PC-9 (cell line): Measurements from ENCODE around the gene TMEM270. TPM values are rescaled to one million over a fixed set of nuclear protein-coding genes. Genes with fewer than 3 reads are reported as not detected.

Experiments used
- BruUV-seq: library from RNA; stranded (reverse); fragments of 400-500 nt; replicated peaks from 2 replicates; lab custom pipeline; 2021; lab: Mats Ljungman, UMichigan
- CTCF ChIA-PET: fragments of 300-600 bp; sonication (Branson Sonifier 250); formaldehyde crosslinking; loops from one replicate; lab custom pipeline; 2022; ENCODE audit warnings: antibody characterized with exemption; lab: Charles Lee
- POLR2A ChIA-PET: fragments of 300-600 bp; sonication (Branson Sonifier 250); formaldehyde crosslinking; loops from one replicate; lab custom pipeline; 2022; ENCODE audit warnings: antibody characterized with exemption; ENCODE audit not compliant: unreplicated experiment; lab: Charles Lee
- DNase-seq, 2 experiments: peaks; one replicate each; pipeline versions ENCODE4 v3.0.0 to v3.0.0-alpha.2; 2015 to 2022; ENCODE audit warnings: mixed read lengths in 1 of 2
- H2AFZ ChIP-seq: fragments of 200-600 bp; sonication (generic); 2 replicates; pipeline ENCODE4 v1.8.1; 2017; ENCODE audit warnings: antibody characterized with exemption
- H3F3A ChIP-seq: fragments of 200-600 bp; sonication (generic); 2 replicates; pipeline ENCODE4 v1.8.1; 2017; ENCODE audit warnings: antibody characterized with exemption, mild to moderate bottlenecking, low read depth; ENCODE audit not compliant: insufficient read depth
- H3K27ac ChIP-seq: fragments of 200-600 bp; sonication (generic); 2 replicates; pipeline ENCODE4 v1.6.1; 2016; ENCODE audit warnings: mixed run types
- H3K27me3 ChIP-seq: fragments of 200-600 bp; sonication (generic); 2 replicates; pipeline ENCODE4 v1.6.1; 2016; ENCODE audit warnings: low read depth, mixed run types; ENCODE audit not compliant: insufficient read depth
- H3K36me3 ChIP-seq: fragments of 200-600 bp; sonication (generic); 2 replicates; pipeline ENCODE4 v1.6.1; 2016; ENCODE audit warnings: low read depth, mixed run types
- H3K4me1 ChIP-seq: fragments of 200-600 bp; sonication (generic); replicated peaks from 2 replicates; pipeline ENCODE4 v1.6.1; 2016; ENCODE audit warnings: mixed run types; ENCODE audit not compliant: insufficient read depth
- H3K4me2 ChIP-seq: fragments of 200-600 bp; sonication (generic); 2 replicates; pipeline ENCODE4 v1.6.1; 2017; ENCODE audit warnings: mixed run types
- H3K4me3 ChIP-seq: fragments of 200-600 bp; sonication (generic); 2 replicates; pipeline ENCODE4 v1.6.1; 2016; ENCODE audit warnings: mixed run types
- H3K79me2 ChIP-seq: fragments of 200-600 bp; sonication (generic); 2 replicates; pipeline ENCODE4 v1.6.1; 2017; ENCODE audit warnings: low read depth, mixed run types
- H3K9me2 ChIP-seq: fragments of 200-600 bp; sonication (generic); 2 replicates; pipeline ENCODE4 v1.8.1; 2017; ENCODE audit warnings: mild to moderate bottlenecking; ENCODE audit not compliant: insufficient read depth
- H3K9me3 ChIP-seq: fragments of 200-600 bp; sonication (generic); 2 replicates; pipeline ENCODE4 v1.8.1; 2016; ENCODE audit warnings: low read depth; ENCODE audit not compliant: insufficient read depth
- H4K20me1 ChIP-seq: fragments of 200-600 bp; sonication (generic); 2 replicates; pipeline ENCODE4 v1.8.1; 2017; ENCODE audit not compliant: insufficient read depth
- CTCF ChIP-seq: fragments of 200-600 bp; sonication (generic); conservative IDR thresholded peaks from 2 replicates; pipeline ENCODE4 v1.6.1; 2017; ENCODE audit warnings: mixed run types, antibody characterized with exemption, mild to moderate bottlenecking, moderate library complexity
- EZH2 ChIP-seq: fragments of 200-600 bp; sonication (generic); IDR thresholded peaks from 2 replicates; pipeline ENCODE4 v1.8.0; 2017; ENCODE audit warnings: antibody characterized with exemption, low read depth
- intact Hi-C: fragments of 100-400 bp; cut with micrococcal nuclease; formaldehyde crosslinking; loops from one replicate; pipeline ENCODE4 v1.10.0; 2022; ENCODE audit not compliant: unreplicated experiment
- total RNA-seq: library from RNA; stranded (reverse); gene quantifications from 2 replicates; pipeline ENCODE4 v1.2.3, GENCODE V29; 2021

Gene TMEM270
- total RNA-seq, 1 experiment from 2014 or later: 0.72 TPM

- no peak overlapping the region for H2AFZ ChIP-seq
- H3K4me3 ChIP-seq: no peak overlapping the region
- H3F3A ChIP-seq: peaks cover 30% of the 10 kb centered on the region; the same call in 1 of the 2 replicates
- H4K20me1 ChIP-seq: no peaks in the 10 kb centered on the region
- ChIA-PET CTCF (no interaction called here), POLR2A (interaction anchor here (0.6 to 0.9 kb wide), 2 partner anchors 15 to 24 kb away, joined by 5 to 26 read pairs; partner anchors contain the start of gene METTL27)
- TF ChIP-seq CTCF (no peak), EZH2 (no peak)
- intact Hi-C loops: loop anchor here (5.0 kb wide), 1 partner anchor 335 kb away; the partner anchor contains the start of gene BAZ1B
- H3K9me3 ChIP-seq: no peaks in the 10 kb centered on the region
- no peaks in the 10 kb centered on the region for H3K36me3 ChIP-seq
- no peak overlapping the region for H3K27ac ChIP-seq
- DNase-seq: no peak
- H3K79me2 ChIP-seq: no peaks in the 10 kb centered on the region
- no TSS peak for BruUV-seq
- H3K27me3 ChIP-seq: no peaks in the 10 kb centered on the region
- peaks cover 23% of the 10 kb centered on the region for H3K4me1 ChIP-seq
- no peaks in the 10 kb centered on the region for H3K9me2 ChIP-seq
- H3K4me2 ChIP-seq: no peak overlapping the region
Observed at GRCh38 chr7:73856941-73857340, 4.0 kb upstream of the TMEM270 start.

DNA sequence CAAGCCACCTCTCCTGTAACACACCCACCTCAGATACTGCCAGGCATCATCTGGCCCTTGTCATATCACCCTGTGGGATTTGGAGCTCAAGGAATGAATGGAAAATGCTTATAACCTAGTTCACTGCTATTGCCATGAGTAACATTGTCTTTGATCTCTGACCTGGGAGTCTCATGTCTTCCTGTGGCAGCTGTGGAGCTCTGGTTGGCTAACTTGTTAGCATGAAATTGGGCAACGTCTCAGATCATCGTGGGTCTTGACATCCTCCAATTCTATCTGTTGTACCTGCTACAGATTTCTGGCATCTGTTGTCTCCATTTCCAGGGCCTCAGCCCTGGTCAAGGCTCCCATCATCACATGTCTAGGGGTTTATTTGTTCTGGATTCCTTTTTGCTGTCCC is 2.2 kb upstream of the TMEM270 start:
- CTCF ChIA-PET: interaction anchor here (0.7 kb wide), 2 partner anchors 54 to 130 kb away, joined by 7 to 16 read pairs; no protein-coding TSS in a partner anchor
- H3K36me3 ChIP-seq: no peaks in the 10 kb centered on the region
- H3K4me3 ChIP-seq: no peak overlapping the region
- H2AFZ ChIP-seq: no peak overlapping the region
- H3K27me3 ChIP-seq: no peaks in the 10 kb centered on the region
- H3K4me1 ChIP-seq: peaks cover 12% of the 10 kb centered on the region
- H3K79me2 ChIP-seq: no peaks in the 10 kb centered on the region
- H3K4me2 ChIP-seq: no peak overlapping the region
- TF ChIP-seq CTCF (no peak), EZH2 (no peak)
- peaks cover 19% of the 10 kb centered on the region; the same call in 1 of the 2 replicates for H3F3A ChIP-seq
- intact Hi-C loops: loop anchor here (5.0 kb wide), 1 partner anchor 337 kb away; the partner anchor contains the start of gene BAZ1B
- POLR2A ChIA-PET: interaction anchor here (0.7 kb wide), 1 partner anchor 36 kb away, joined by 9 read pairs; no protein-coding TSS in a partner anchor
- no peaks in the 10 kb centered on the region for H4K20me1 ChIP-seq
- DNase-seq: no peak
- H3K9me3 ChIP-seq: no peaks in the 10 kb centered on the region
- BruUV-seq: no TSS peak
- no peaks in the 10 kb centered on the region for H3K9me2 ChIP-seq
- H3K27ac ChIP-seq: no peak overlapping the region

DNA sequence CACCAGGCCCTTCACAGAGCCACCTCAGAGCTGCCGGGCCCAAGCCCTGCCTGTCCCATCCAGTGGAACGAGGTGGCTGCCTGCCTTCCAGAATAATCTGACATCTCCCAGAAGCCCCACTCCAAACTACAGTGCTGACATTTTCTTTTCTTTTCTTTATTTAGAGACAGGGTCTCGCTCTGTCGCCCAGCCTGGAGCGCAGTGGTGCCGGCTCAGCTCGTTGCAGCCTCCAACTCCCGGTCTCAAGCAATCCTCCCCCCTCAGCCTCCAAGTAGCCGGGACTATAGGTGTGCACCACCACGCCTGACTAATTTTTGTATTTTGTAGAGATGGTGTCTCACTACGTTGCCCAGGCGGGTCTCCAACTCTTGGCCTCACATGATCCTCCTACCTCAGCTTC is 346 bp downstream of the TMEM270 start:
- Histone ChIP-seq H3K27me3 (no peaks in the 10 kb centered on the region), H3K9me2 (no peaks in the 10 kb centered on the region), H3K79me2 (no peaks in the 10 kb centered on the region), H3K36me3 (no peaks in the 10 kb centered on the region), H2AFZ (no peak overlapping the region), H3K4me1 (peaks cover 4% of the 10 kb centered on the region; the same call in 1 of the 2 replicates), H3K4me3 (no peak overlapping the region), H3K27ac (no peak overlapping the region), H3K4me2 (no peak overlapping the region), H4K20me1 (no peaks in the 10 kb centered on the region), H3K9me3 (no peaks in the 10 kb centered on the region), H3F3A (peaks cover 19% of the 10 kb centered on the region; the same call in 1 of the 2 replicates)
- DNase-seq: no peak
- CTCF ChIA-PET: interaction anchor here (0.6 kb wide), 1 partner anchor 38 kb away, joined by 4 read pairs; no protein-coding TSS in a partner anchor
- TF ChIP-seq EZH2: no peak
- TF ChIP-seq CTCF: no peak
- BruUV-seq: no TSS peak
- POLR2A ChIA-PET: no interaction called here
- intact Hi-C loops: no loop called here
